ENCODE data around the gene ZNRF1.
"Not testable (repeated sequence)": the region's sequence is repeated elsewhere in the genome, so short reads cannot be mapped to it uniquely, and the experiment has no call there.

The ZNRF1 gene

DNA sequence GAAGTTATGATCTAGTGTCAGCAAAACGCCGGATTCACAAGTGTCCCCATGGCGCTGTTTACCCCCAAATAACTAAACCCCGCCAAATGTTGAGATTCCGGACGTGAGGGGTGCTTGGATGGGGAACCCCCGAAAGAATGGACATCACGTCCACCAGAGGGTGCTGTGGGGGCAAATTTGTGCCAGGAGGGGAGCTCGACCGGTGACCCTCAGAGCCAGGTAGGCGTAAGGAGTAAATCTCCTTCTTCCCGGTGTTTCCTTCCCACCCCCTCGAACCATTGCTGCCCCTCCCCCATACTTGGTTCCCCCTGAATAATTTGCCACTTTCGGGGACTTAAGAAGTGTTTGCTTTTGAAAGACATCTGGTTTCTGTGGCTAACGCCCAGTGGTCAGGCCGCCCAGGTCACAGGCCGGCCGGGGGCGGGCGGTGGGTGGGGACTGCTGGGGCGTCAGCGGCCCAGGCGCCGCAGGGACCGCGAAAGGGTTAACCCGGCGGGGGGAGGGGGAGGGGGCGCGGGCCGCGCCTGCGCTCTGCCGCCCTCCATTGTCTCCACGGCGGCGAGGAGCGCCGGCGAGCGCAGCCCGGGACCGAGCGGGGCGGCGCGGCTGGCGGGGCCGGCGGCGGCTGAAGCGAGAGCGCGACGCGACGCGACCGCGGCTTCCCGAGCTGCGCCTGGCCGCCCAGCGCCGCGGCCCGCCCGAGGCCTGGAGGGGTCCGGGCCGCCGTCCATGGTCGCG lies at the start of gene ZNRF1:
Gene ZNRF1 (plus strand): TSS at position 544 of the 738 bp plus-strand sequence. CDS start 648 bp downstream, outside the sequence.
- DNase-seq, result peak; percentile 86 to 90

DNA sequence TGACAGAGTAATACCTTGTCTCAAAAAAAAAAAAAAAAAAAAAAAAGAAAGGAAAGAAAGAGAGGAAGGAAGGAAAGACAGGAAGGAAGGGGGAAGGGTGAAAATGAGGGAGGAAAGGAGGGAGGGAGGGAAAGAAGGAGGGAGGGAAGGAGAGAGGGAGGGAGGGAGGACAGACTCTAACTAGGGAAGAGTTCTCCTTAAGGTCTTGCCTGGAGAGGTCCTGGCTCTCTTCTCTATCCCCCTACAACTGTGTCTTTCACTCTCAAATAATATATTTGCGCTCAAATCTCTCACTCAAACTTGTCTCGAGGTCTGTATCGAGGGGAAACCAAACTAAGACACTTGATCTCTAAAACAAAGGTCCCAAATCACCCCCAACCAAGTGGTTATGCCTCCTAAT lies 49.5 kb upstream of the ZNRF1 start:
- DNase-seq, result no peak

DNA sequence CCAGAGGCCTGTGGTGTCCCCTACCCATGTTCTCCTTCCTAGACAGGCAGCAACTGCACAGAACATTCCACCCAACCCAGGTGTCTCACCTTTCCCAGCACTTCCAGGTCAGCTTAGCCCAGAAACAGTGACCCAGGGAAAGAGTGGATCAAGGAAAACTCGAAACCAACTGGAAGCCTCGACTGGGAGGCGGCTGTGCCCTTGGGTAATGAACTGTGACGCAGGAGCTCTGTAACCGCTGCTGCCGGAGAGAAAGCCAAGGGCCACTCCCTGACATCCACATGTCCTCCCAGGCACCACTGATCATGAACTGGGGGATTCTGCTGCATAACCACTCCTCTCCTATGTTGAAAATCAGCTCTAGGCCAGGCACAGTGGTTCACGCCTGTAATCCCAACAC lies 48.3 kb upstream of the ZNRF1 start:
- DNase-seq, result no peak

DNA sequence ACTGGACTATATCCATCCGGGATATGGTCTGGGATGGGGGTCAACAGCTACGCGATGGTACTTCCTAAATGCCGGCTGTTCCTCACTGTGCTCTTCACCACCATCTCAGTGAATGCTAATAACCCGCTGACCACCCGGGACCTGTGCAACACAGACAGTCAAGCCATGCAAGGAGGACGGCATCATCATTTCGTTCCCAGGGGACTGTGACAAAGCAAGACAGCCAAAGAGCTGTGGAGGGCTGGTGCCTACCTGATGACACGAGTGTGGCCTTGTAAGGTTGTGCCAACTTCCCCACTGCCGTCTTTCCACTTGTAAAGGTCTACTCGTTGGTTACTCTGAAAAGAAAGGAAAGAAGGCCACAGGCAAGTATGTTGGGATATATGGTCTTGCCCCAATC lies 47.6 kb upstream of the ZNRF1 start:
- DNase-seq, result no peak

DNA sequence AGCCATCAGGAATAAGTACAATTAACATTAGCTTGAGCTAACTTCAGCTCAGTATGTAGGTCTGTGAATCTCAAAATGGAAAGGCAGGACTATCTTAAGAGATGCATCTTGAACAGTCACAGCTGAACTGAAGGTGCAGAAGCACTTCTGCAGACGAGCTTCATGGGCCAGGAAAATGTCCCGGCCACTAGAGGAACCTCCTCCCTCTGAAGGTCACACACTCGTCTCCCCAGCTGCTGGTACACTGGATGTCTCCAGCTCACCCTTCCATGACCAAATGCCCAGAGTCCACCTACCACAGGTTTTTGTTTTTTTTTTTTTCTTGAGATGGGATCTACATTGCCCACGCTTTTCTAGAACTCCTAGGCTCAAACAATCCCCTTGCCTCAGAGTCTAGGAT lies 47.1 kb upstream of the ZNRF1 start:
- DNase-seq, result no peak

DNA sequence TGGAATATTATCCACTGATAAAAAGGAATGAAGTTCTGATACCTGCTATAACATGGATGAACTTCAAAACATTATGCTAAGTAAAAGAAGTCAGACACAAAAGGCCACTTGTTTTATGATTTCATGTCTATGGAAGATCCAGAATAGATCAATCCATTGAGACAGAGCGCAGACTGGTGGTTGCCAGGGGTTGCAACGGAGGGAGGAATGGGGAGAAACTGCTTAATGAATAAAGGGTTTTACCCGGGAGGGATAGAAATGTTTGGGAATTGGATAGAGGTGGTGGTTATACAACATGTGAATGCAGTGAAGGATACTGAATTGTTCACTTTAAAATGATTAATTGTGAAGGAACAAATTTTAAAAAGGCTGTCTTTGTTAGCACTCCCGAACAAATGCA lies 44.1 kb upstream of the ZNRF1 start:
- DNase-seq, result no peak

DNA sequence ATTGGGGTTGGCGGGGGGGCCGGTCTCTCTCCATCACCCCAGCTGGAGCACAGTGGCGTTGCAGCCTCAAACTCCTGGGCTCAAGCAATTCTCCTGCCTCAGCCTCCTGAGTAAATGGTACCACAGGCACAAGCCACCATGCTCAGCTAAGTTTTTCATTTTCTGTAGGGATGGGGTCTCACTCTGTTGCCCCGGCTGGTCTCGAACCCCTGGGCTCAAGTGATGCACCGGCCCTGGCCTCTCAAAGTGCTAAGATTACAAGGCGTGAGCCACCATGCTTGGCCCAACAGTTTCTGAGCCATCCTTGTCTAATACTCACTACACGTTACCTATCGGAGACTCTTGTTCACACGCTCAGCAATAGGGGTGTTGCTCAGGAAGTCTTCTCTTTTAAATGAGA lies 25.5 kb upstream of the ZNRF1 start:
- DNase-seq, result no peak

DNA sequence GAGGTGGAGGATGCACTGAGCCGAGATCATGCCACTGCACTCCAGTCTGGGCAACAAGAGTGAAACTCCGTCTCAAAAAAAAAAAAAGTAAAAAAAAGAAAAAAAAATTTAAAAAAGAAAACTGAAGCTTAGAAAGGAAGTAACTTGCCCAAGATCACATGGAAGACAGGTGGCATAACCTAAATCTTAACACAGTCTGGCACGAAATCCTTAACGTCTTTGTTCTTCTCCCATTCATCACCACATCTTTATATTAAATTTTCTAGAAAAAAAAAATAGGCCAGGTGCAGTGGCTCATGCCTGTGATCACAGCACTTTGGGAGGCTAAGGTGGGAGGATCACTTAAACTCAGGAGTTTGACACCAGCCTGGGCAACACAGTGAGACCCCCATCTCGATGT lies 23.2 kb upstream of the ZNRF1 start:
- DNase-seq, result no peak

DNA sequence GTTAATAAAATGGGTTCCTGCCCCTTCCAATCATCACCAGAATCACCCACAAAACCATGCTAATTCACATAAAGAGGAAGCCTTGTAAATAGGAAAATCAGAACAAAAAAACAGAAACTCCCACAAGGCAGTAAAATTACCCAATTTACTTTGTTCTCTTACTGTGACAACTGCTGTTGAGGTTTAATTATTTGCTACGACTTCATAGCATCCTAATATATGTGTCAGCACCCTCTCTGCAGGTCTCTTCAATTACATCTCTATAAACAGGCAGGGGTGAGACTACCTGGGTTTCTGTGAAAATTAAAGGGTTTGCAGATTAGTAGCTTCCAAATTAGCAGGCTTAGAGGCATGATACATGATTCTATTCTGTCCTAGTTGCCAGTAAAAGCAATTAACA lies 16.6 kb upstream of the ZNRF1 start:
- no peak for DNase-seq

DNA sequence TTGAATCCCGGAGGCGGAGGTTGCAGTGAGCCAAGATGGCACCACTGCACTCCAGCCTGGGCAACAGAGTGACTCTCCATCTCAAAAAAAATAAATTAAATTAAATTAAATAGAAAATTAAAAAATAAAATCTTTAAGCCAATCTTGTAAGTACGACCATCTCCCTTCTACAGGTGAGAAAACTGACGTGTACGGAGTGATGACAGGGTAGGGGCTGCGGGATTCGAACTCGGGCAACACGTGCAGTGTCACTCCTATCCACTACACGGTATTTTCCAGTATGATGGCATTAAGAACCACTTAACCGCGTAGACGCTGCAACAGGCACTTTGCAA lies 14.7 kb upstream of the ZNRF1 start:
- peak in 1 of 2 experiments; percentile 42 for DNase-seq

DNA sequence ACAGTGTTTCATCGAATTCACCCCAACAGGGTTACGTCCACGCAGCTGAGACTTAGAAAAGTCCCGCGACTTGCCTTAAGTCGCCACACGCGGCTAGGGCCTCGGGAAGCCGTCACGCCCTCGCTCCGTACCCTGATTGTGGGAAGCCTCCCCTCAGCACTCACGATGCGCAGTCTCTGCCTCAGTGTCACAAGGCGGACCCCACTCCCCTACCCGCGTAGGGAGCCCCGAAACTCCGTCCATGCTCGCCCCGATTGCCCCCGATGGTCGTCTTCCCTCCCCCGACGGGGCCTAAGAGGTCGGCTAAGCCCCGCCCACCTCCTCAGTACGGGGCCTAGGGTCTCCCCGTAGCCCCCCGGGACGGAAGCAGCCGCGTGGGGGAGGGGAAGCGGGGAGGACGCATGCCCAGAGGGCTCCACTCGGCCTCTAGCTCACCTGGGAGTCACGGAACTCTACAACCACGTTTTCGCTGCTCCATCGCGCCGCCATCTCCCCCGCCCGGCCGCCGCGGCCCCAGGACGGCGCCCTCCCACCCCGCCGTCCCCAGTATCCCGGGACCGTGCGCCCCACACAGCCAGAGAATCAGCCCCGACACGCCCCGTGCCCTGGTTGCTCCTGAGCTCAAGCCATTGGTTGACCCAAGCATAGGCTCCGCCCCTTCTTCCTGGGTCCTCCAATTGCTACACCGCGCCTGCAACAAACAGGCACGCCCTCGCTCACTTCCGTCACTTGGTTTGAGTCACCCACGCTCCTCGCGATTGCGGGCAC lies 14.1 kb upstream of the ZNRF1 start, which contains the start of gene WDR59:
Gene WDR59 (minus strand): TSS at position 595 of the 768 bp plus-strand sequence. CDS start 106 bp downstream, at position 489.
- DNase-seq, result peak; percentile 98 to 99

DNA sequence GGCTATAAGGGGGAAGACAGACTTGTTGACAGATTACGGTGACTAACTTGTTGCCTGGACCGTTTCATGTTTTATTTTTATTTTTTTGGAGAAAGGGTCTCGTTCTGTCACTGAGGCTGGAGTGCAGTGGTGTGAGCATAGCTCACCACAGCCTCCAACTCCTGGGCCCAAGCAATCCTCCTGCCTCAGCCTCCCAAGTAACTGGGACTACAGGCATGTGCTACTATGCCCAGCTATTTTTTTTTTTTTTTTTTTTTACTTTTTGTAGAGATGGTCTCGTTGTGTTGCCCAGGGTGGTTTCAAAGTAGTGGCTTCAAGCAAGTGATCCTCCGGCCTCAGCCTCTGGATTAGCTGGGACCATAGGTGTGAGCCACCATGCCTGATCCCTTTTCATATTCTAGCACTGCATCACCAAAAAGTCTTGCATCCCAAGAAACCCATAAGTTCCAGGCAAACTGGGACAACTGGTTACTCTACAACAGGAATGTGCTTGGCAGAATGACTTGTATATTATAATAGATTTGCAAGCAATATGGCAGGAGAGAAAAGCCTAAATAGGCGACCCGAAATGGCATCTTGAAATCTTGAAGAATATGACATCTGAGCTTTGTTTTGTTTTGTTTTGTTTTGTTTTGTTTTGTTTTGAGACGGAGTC lies 11.7 kb upstream of the ZNRF1 start:
- DNase-seq, result no peak

DNA sequence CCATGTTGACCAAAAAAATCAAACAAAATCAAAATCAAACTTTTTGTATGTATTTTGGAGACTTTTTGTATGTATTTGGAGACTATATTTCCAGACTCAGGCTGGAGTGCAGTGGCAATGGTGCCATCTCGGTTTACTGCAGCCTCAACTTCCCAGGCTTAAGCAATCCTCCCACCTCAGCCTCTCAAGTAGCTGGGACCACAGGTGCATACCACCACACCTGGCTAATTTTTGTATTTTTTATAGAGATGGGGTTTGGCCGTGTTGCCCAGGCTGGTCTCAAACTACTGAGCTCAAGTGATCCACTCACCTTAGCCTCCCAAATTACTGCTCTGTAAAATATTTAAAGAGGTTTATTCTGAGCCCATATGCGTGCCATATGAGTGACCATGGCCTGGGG lies 9.0 kb upstream of the ZNRF1 start:
- DNase-seq, result not testable (repeated sequence)

DNA sequence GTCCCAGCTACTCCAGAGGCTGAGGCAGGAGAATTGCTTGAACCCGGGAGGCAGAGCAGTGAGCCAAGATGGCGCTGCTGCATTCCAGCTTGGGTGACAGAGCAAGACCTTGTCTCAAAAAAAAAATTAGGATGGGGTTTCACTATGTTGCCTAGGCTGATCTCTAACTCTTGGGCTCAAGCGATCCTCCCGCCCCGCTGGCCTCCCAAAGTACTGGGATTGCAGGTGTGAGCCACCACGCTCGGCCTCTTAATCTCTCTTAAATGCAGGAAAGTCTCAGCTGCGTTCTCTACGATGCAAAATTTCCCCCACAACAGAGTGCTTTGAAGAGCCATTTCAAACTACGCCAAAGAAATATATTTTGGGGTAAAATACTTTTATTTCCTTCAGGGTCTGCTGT lies 8.0 kb upstream of the ZNRF1 start:
- DNase-seq, result no peak

DNA sequence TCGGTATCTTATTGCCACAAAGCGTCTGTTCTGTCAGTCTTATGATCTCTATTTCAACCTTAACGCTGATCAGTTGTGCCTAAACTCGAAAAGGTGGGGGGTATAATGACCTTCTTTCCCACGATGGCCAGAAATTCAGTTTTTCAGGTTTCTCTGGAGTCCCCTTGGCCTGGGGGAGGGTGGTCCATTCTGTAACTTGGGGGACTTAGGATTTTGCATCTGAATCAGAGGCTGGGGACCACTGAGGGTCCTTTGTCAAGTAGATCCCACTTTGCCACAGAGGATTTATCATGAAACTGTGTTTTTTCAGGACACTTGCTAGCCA lies 7.6 kb upstream of the ZNRF1 start:
- DNase-seq, result no peak

DNA sequence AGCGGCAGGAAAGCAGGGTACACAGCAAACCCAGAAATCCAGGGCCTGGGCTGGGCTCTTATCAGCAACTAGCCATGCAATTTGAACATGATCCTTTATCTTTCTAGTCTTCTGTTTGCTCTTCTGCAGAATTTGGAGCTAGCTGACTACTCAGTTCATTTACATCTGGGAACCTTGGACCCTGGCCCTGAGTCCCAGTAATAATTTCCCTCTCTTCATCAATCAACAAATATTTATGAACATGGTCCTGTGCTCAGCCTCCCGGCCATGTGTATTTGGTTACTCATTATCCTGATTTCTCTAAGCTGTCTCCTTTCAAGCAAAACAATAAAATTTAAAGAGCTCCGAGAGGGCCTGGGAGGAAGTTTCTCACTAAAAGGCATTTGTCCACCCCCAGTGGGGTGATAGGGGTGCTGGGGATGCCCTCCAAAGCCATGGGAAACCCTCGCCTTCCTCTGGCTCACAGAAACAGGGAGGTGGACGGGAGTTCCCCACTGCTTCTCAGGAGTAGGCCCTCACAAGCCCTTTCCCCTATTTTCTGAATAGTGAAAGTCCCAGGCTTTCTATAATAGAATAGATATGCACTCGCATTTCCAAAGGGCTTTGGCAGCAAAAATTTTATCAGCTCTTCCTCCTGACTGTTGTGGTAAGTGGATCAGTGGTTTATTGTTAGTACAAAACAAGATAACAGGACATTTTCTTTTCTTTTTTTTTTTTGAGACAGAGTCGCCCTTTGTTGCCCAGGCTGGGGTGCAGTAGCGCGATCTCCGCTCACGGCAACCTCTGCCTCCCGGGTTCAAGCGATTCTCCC lies 7.0 kb upstream of the ZNRF1 start:
- DNase-seq, result no peak

DNA sequence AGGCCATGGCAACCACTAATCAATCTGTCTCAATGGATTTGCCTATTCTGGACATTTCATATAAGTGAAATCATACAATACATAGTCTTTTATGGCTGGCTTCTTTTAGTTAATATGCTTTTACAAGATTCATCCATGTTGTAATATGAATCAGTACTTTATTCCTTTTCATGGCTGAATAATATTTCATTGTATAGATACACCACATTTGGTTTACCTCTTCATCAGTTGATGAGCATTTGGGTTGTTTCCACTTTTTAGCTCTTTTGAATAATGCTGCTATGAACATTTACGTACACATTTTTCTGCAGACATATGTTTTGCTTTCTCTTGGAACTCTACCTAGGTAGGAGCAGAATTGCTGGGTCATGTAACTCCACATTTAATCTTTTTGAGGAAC lies 2.8 kb upstream of the ZNRF1 start:
- DNase-seq, result no peak

DNA sequence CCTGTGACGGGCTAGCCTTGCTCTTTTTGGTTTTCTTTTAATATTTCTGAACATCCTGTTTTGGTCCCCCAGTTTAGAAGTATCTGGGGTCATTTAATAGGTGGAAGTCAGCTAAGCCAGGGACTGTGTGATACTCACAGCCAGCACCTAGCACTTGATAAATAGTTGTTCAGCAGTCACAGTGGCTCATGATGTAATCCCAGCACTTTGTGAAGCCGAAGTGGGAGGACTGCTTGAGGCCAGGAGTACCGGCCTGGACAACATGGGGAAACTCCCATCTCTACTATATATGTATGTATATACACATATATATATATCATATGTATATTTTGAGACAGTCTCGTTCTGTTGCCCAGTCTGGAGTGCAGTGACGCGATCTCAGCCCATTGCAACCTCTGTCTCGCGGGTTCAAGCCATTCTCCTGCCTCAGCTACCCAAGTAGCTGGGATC lies 1.8 kb upstream of the ZNRF1 start:
- no peak for DNase-seq

DNA sequence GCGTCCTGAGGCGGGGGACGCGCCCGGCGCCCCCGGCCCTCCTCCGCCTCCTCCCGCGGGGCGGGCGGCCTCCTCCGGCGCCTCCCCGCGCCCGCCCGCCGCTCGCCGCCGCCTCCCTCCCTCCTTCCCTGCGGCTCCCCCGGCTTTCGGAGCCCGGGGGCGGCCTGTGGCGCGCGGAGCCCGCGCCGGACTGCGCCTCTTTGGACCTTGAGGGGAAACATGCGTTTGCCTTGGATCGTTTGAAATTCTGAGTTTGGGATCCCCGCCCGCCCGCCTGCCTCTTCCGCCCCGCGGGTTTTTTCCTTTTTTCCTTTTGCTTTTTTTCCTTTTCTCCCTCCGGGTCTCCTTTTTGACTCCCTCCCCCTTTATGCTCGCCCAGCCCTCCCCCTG lies 390 bp downstream of the ZNRF1 start:
- peak; percentile 17 to 26 for DNase-seq

DNA sequence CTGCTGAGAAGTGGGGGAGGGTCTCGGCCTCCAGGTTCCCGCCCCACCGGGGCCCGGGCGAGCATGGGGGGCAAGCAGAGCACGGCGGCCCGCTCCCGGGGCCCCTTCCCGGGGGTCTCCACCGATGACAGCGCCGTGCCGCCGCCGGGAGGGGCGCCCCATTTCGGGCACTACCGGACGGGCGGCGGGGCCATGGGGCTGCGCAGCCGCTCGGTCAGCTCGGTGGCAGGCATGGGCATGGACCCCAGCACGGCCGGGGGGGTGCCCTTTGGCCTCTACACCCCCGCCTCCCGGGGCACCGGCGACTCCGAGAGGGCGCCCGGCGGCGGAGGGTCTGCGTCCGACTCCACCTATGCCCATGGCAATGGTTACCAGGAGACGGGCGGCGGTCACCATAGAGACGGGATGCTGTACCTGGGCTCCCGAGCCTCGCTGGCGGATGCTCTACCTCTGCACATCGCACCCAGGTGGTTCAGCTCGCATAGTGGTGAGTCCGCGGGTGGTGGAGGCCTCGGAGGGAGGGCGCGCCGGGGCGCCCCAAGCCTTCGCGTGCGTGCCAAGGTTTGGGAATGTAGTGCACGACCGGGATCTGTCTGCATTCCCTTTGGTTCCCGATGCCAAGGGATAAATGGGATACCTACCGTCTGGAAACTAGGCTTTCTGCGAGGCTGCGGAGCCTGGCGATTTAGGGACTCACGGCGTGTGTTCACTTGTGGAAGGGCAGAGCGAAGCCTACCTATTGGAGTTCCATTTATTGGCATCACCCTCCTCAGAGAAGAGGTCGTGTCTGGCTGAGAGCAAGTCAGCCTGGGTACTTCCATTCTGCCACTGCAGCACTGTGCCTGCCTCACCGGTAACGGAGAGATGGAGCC lies 1.0 kb downstream of the ZNRF1 start:
- DNase-seq, result peak; percentile 58 to 71

DNA sequence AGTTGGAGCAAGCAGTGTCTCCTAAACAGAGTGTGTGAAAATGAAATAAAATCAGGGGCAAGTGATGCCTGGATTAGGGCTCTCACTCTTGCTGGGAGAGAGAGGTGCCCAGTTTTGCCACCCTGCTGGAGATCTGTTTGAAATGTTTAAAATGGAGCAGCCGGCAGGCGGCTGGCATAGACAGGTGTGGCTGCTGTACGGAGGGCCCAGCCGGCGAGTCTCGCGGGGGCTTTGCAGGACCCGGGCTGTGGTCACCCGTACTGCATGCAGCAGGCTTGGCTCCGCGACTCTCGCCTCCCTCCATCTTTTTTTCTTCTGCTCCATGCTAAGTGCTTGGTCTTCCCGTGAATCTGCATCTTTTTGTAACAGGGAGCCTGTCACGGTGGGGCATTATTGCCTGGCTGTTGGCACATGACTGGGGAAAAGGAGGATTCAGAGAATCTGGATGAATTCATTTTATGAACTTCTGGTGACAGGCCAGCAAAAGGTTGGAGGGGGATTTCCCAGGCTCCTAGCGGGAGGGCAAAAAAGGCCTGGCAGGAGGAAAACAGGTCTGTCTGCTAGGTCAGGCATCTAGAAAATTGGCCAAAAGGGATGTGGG lies 1.8 kb downstream of the ZNRF1 start:
- DNase-seq, result peak in 1 of 2 experiments; percentile 21

DNA sequence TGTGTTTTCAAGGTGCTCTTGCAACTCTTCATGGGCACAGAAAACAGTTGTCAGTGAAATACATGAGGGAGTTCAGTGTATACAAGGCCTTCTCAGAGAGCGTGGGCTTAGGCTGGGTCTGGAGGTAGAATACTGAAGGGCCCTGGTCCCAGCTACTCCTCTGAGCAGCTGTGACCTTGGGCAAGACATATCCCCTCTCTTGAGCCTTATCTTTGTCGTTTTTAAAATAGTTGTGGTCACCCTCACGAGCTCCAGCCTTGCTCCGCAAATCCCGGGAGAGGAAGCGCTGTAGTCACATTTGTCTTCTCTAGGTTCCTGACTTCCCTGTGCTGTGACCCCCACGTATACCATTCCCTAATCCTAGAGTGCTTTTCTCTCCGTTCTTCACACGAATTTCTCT lies 3.6 kb downstream of the ZNRF1 start:
- DNase-seq, result no peak
